ENCODE results near the gene BMP8A. TPM values are rescaled to one million over a fixed set of nuclear protein-coding genes. Genes with fewer than 3 reads are reported as not detected.
"Not testable (repeated sequence)": the region's sequence is repeated elsewhere in the genome, so short reads cannot be mapped to it uniquely, and the experiment has no call there.

The BMP8A gene
- total and polyA plus RNA-seq, 10 of the 15 experiments (the other 5 are each of a cell fraction or from before 2014, with no cell fraction given) = not detected

- H3K9me3 ChIP-seq (replicated peaks; ENCODE audit: control insufficient read depth, insufficient read depth, low read length); H3K9ac ChIP-seq (ENCODE audit: control insufficient read depth, insufficient read depth, low read length); H3K4me2 ChIP-seq (ENCODE audit: control insufficient read depth, insufficient read depth); DNase-seq (ENCODE audit: low read depth, low spot score); H3K4me3 ChIP-seq; H2AFZ ChIP-seq (ENCODE audit: control insufficient read depth, low read depth, low read length); H3K27me3 ChIP-seq (replicated peaks in 1 of 2; ENCODE audit: control insufficient read depth in 2 of 2, insufficient read depth in 2 of 2, low read length in 1 of 2); H4K20me1 ChIP-seq (ENCODE audit: control insufficient read depth, insufficient read depth); H3K79me2 ChIP-seq (ENCODE audit: control insufficient read depth, insufficient read depth, low read length); H3K27ac ChIP-seq (ENCODE audit: control insufficient read depth, insufficient read depth); FAIRE-seq; BruUV-seq (replicated peaks); ATAC-seq; H3K4me1 ChIP-seq (ENCODE audit: control insufficient read depth, insufficient read depth, low read length); in situ Hi-C loops (cut with MboI); POLR2A ChIA-PET: not testable (repeated sequence)
- intact Hi-C loops (cut with micrococcal nuclease; ENCODE audit: unreplicated experiment) = loop anchor here (10.0 kb wide), 1 partner anchor 258 kb away; no protein-coding TSS in a partner anchor
- peaks cover 8 to 22% of the 10 kb centered on the region in 2 experiments for H3K36me3 ChIP-seq (ENCODE audit: control insufficient read depth in 2 of 2, insufficient read depth in 2 of 2, low read length in 1 of 2)
- RAD21 ChIA-PET (ENCODE audit: unreplicated experiment) = interaction anchor here (1.4 kb wide), 1 partner anchor 139 kb away, joined by 4 read pairs; no protein-coding TSS in a partner anchor
- 98% methylated on average over 16 of the region's 16 CpGs for WGBS (ENCODE audit: insufficient coverage, insufficient replicate concordance, low lambda C conversion rate, missing lambda C conversion rate)
- SMC1A ChIA-PET (ENCODE audit: uncharacterized antibody, unreplicated experiment) = interaction anchor here (0.8 to 1.5 kb wide), 5 partner anchors 8 to 368 kb away, joined by 3 to 7 read pairs (median 4); no protein-coding TSS in a partner anchor
- CTCF ChIA-PET = interaction anchor here (1.1 to 3.4 kb wide), 3 partner anchors 71 to 368 kb away, joined by 3 to 13 read pairs (median 3); no protein-coding TSS in a partner anchor
Observed at GRCh38 chr1:39467108-39467720, 24.2 kb upstream of the BMP8A start.

GRCh38 chr1:39469150-39469549 lies 22.3 kb upstream of the BMP8A start:
- Histone ChIP-seq H3K36me3 (ENCODE audit: control insufficient read depth in 2 of 2, insufficient read depth in 2 of 2, low read length in 1 of 2) (peaks cover 5 to 17% of the 10 kb centered on the region in 2 experiments), H3K4me2 (ENCODE audit: control insufficient read depth, insufficient read depth) (no peak overlapping the region), H3K9ac (ENCODE audit: control insufficient read depth, insufficient read depth, low read length) (no peak overlapping the region), H3K9me3 (replicated peaks; ENCODE audit: control insufficient read depth, insufficient read depth, low read length) (no peaks in the 10 kb centered on the region), H3K4me1 (ENCODE audit: control insufficient read depth, insufficient read depth, low read length) (no peaks in the 10 kb centered on the region), H3K79me2 (ENCODE audit: control insufficient read depth, insufficient read depth, low read length) (no peaks in the 10 kb centered on the region), H3K27me3 (replicated peaks in 1 of 2; ENCODE audit: control insufficient read depth in 2 of 2, insufficient read depth in 2 of 2, low read length in 1 of 2) (no peaks in the 10 kb centered on the region), H3K4me3 (no peak overlapping the region), H2AFZ (ENCODE audit: control insufficient read depth, low read depth, low read length) (no peak overlapping the region), H3K27ac (ENCODE audit: control insufficient read depth, insufficient read depth) (no peak overlapping the region), H4K20me1 (ENCODE audit: control insufficient read depth, insufficient read depth) (no peaks in the 10 kb centered on the region)
- TF ChIP-seq CTCF (IDR thresholded peaks at IDR 0.05 in 2 of 3, conservative IDR thresholded peaks at IDR 0.05 in 1 of 3; ENCODE audit: control insufficient read depth in 2 of 3, extremely low read depth in 1 of 3, insufficient read depth in 1 of 3, low read depth in 3 of 3, low read length in 3 of 3) (0 out of 6 replicates have a peak, but pooled peaks of 1 of the 3 experiments have one; percentile 5), HDGF (IDR thresholded peaks at IDR 0.05) (no peak), IKZF2 (IDR thresholded peaks at IDR 0.05) (no peak), RAD51 (IDR thresholded peaks at IDR 0.05) (no peak), SMC3 (IDR thresholded peaks at IDR 0.05; ENCODE audit: borderline replicate concordance, low read length) (no peak)
- ATAC-seq (no peak), FAIRE-seq (no peak), DNase-seq (ENCODE audit: low read depth, low spot score) (no peak)
- 78% methylated on average over 3 of the region's 3 CpGs for WGBS (ENCODE audit: insufficient coverage, insufficient replicate concordance, low lambda C conversion rate, missing lambda C conversion rate)
- in situ Hi-C loops (cut with MboI) (no loop called here), intact Hi-C loops (cut with micrococcal nuclease; ENCODE audit: unreplicated experiment) (loop anchor here (10.0 kb wide), 1 partner anchor 256 kb away; no protein-coding TSS in a partner anchor)
- ChIA-PET SMC1A (ENCODE audit: uncharacterized antibody, unreplicated experiment) (interaction anchor here (0.6 to 1.7 kb wide), 4 partner anchors 13 to 408 kb away, joined by 3 to 5 read pairs (median 4); no protein-coding TSS in a partner anchor), RAD21 (ENCODE audit: unreplicated experiment) (interaction anchor here (0.8 to 1.2 kb wide), 2 partner anchors 70 to 371 kb away, joined by 3 read pairs; no protein-coding TSS in a partner anchor), POLR2A (no interaction called here), CTCF (interaction anchor here (4.6 kb wide), 1 partner anchor 70 kb away, joined by 27 read pairs; no protein-coding TSS in a partner anchor)
- no TSS peak for BruUV-seq (replicated peaks)

All from GM12878 (cell line).